Naive thymus-derived CD4-positive, alpha-beta T cell (primary cell): ENCODE results near the gene CTH. TPM values are rescaled to one million over a fixed set of nuclear protein-coding genes. Genes with fewer than 3 reads are reported as not detected.

Experiments used
- ATAC-seq: fragments of 150-1000 bp; cut with Tn5 transposase; 2 replicates; pipeline ENCODE4 v1.10.0; 2021; ENCODE audit warnings: mild to moderate bottlenecking, moderate library complexity
- CTCF ChIA-PET: fragments of 350-600 bp; sonication (Branson Sonifier 250); formaldehyde crosslinking; loops from one replicate; lab custom pipeline; 2021; ENCODE audit warnings: antibody characterized with exemption; lab: Charles Lee
- POLR2A ChIA-PET: fragments of 350-600 bp; sonication (Branson Sonifier 250); formaldehyde crosslinking; loops from one replicate; lab custom pipeline; 2021; ENCODE audit warnings: antibody characterized with exemption, inconsistent platforms; lab: Charles Lee
- DNase-seq, 9 donors: peaks; one replicate each; pipeline versions ENCODE4 v3.0.0 to v3.0.0-alpha.2; 2020 to 2022; ENCODE audit warnings: mixed read lengths in 1 of 9
- H3K27ac ChIP-seq: one replicate; pipeline ENCODE4 v1.7.0; 2013; ENCODE audit warnings: mild to moderate bottlenecking, low read depth, low read length, moderate library complexity
- H3K27me3 ChIP-seq, 2 donors: one replicate each; pipeline ENCODE4 v1.7.0; 2013; ENCODE audit warnings: low read length in 2 of 2, mild to moderate bottlenecking in 2 of 2, moderate library complexity in 2 of 2; ENCODE audit not compliant: control insufficient read depth in 2 of 2, insufficient read depth in 2 of 2
- H3K36me3 ChIP-seq, 3 experiments: 1 replicate in 2 of 3; 2 replicates in 1 of 3; pipeline ENCODE4 v1.7.0; 2013; ENCODE audit warnings: low read length in 3 of 3, mild to moderate bottlenecking in 3 of 3, moderate library complexity in 1 of 3; ENCODE audit not compliant: insufficient read depth in 3 of 3, control insufficient read depth in 2 of 3
- H3K4me1 ChIP-seq, 2 donors: one replicate each; pipeline ENCODE4 v1.7.0; 2013; ENCODE audit warnings: low read length in 2 of 2, mild to moderate bottlenecking in 2 of 2, moderate library complexity in 1 of 2; ENCODE audit not compliant: control insufficient read depth in 2 of 2, insufficient read depth in 2 of 2
- H3K4me3 ChIP-seq: 2 replicates; pipeline ENCODE4 v1.7.0; 2013; ENCODE audit warnings: mild to moderate bottlenecking, low read length
- H3K9me3 ChIP-seq, 3 experiments: 1 replicate in 2 of 3; 2 replicates in 1 of 3; pipeline ENCODE4 v1.7.0; 2013; ENCODE audit warnings: low read length in 3 of 3; ENCODE audit not compliant: control insufficient read depth in 2 of 3
- H3K27ac Mint-ChIP-seq, 9 donors: one replicate each; pipeline ENCODE4 v1.8.0; 2020 to 2022; ENCODE audit warnings: mixed read lengths in 9 of 9, mild to moderate bottlenecking in 8 of 9, moderate library complexity in 5 of 9, inconsistent platforms in 2 of 9
- H3K27me3 Mint-ChIP-seq, 5 donors: one replicate each; pipeline ENCODE4 v1.8.0; 2021 to 2022; ENCODE audit warnings: mixed read lengths in 5 of 5, mild to moderate bottlenecking in 1 of 5
- H3K36me3 Mint-ChIP-seq, 5 donors: one replicate each; pipeline ENCODE4 v1.8.0; 2020 to 2022; ENCODE audit warnings: mixed read lengths in 5 of 5, mild to moderate bottlenecking in 3 of 5, inconsistent platforms in 1 of 5
- H3K4me1 Mint-ChIP-seq, 7 donors: one replicate each; pipeline ENCODE4 v1.8.0; 2020 to 2022; ENCODE audit warnings: mixed read lengths in 7 of 7, mild to moderate bottlenecking in 3 of 7, inconsistent platforms in 1 of 7
- H3K4me3 Mint-ChIP-seq, 10 donors: one replicate each; pipeline ENCODE4 v1.8.0; 2020 to 2022; ENCODE audit warnings: mild to moderate bottlenecking in 10 of 10, mixed read lengths in 10 of 10, moderate library complexity in 6 of 10, inconsistent platforms in 2 of 10
- H3K9me3 Mint-ChIP-seq, 11 donors: one replicate each; pipeline ENCODE4 v1.8.0; 2020 to 2022; ENCODE audit warnings: mixed read lengths in 11 of 11, mild to moderate bottlenecking in 4 of 11, inconsistent platforms in 1 of 11, moderate library complexity in 1 of 11
- intact Hi-C, 2 donors: fragments of 100-400 bp; cut with micrococcal nuclease; formaldehyde crosslinking; loops; one replicate each; pipeline ENCODE4 v1.15.1; 2023
- polyA plus RNA-seq, 2 donors: library from polyadenylated mRNA; unstranded; fragments of 300-500 nt; fragmentation: Illumina TruSeq; gene quantifications; one replicate each; pipeline ENCODE4 v1.2.3, GENCODE V29; 2021
- total RNA-seq, 6 experiments: library from RNA in 5 of 6; stranded (reverse) in 5 of 6; gene quantifications; 1 replicate in 5 of 6; 2 replicates in 1 of 6; pipeline ENCODE4 v1.2.3 and lab custom pipeline; 2021 to 2026

The CTH gene
- total and polyA plus RNA-seq, 7 experiments from 2014 or later: 2.6 to 7.1 (median 3.5) TPM

DNA sequence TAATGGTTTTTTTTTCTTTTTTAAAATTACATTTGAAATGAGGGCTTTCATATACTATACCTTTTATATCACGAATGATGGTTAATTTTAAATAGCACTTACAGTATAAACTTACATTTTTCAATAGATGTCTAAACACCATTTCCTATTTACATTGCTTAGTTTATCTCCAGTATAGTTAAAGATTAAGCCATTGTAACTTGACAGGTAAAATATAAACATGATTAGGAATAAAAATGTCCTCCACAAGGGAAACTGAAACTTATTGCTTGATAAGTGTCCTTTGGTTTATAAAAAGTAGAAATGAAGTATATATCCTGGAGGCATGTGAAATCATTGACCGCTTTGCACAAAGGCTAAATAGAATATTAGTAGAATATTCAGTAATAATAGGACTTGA is 20.2 kb downstream of the CTH start:
- DNase-seq: no peak
- Mint-ChIP-seq H3K9me3 (no peaks in the 10 kb centered on the region), H3K27me3 (no peaks in the 10 kb centered on the region), H3K27ac (no peak overlapping the region), H3K4me1 (peaks cover 0 to 1% (median 0%) of the 10 kb centered on the region in 7 donors), H3K36me3 (peaks cover 7 to 45% (median 40%) of the 10 kb centered on the region in 5 donors), H3K4me3 (no peak overlapping the region)
- intact Hi-C loops: no loop called here
- Histone ChIP-seq H3K4me3 (no peak overlapping the region), H3K4me1 (no peaks in the 10 kb centered on the region), H3K9me3 (no peaks in the 10 kb centered on the region), H3K36me3 (no peaks in the 10 kb centered on the region), H3K27me3 (no peaks in the 10 kb centered on the region), H3K27ac (no peak overlapping the region)
- ChIA-PET POLR2A (no interaction called here), CTCF (interaction anchor here (0.6 kb wide), 1 partner anchor 82 kb away, joined by 3 read pairs; no protein-coding TSS in a partner anchor)
- ATAC-seq: no peak

DNA sequence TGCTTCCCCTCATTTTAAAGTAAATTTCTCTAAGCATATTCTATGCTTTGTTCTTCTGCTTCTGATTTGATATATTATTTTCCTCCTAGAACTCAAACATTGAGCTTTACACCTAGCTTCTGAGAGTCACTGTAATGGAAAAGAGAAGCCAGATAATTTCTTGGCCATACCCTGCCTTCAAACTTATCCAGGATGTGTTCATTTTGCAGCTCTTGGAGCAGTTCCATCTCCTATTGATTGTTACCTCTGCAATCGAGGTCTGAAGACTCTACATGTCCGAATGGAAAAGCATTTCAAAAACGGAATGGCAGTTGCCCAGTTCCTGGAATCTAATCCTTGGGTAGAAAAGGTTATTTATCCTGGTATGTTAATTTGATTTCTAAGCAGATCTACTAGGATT is 20.8 kb downstream of the CTH start:
- ATAC-seq (no peak), DNase-seq (no peak)
- Histone ChIP-seq H3K27me3 (no peaks in the 10 kb centered on the region), H3K4me1 (no peaks in the 10 kb centered on the region), H3K27ac (no peak overlapping the region), H3K9me3 (no peaks in the 10 kb centered on the region), H3K36me3 (no peaks in the 10 kb centered on the region), H3K4me3 (no peak overlapping the region)
- no peaks in the 10 kb centered on the region for H3K27me3 Mint-ChIP-seq
- H3K27ac Mint-ChIP-seq: peak overlapping the region in 1 of 9 donors; percentile 4
- no peaks in the 10 kb centered on the region for H3K9me3 Mint-ChIP-seq
- intact Hi-C loops: no loop called here
- CTCF ChIA-PET: interaction anchor here (0.6 kb wide), 1 partner anchor 82 kb away, joined by 3 read pairs; no protein-coding TSS in a partner anchor
- H3K4me1 Mint-ChIP-seq: no peaks in the 10 kb centered on the region
- POLR2A ChIA-PET: no interaction called here
- H3K4me3 Mint-ChIP-seq: no peak overlapping the region
- H3K36me3 Mint-ChIP-seq: peaks cover 7 to 45% (median 37%) of the 10 kb centered on the region in 5 donors

DNA sequence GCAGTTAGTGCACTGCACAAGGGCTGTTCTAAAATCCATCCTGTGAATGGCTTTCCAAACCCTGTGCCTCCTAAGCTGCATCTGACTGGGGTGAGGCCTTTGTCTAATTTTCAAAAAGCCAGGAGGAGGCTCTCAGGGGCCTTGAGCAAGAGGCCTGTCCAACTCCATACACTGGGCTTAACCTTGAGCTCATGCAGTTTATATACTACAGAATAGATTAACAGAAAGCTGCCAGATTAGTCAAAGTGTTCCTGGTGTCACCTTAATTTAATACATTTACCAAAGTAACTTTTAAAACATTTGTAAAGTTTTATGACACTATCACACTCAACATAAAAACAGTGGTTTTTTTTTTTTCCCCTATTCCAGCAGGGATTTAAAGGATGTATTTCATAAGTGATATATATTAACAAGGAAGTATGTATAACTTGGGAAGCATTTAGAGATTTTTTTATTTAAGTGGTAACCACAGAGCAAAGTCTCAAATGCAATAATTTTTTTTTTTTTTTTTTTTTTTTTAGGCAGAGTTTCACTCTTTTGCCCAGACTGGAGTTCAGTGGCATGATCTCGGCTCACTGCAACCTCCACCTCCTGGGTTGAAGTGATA is 23.3 kb downstream of the CTH start:
- DNase-seq (no peak), ATAC-seq (no peak)
- Histone ChIP-seq H3K4me1 (no peaks in the 10 kb centered on the region), H3K27me3 (no peaks in the 10 kb centered on the region), H3K36me3 (no peaks in the 10 kb centered on the region), H3K4me3 (no peak overlapping the region), H3K27ac (no peak overlapping the region), H3K9me3 (no peaks in the 10 kb centered on the region)
- peaks cover 5 to 52% (median 38%) of the 10 kb centered on the region in 5 donors for H3K36me3 Mint-ChIP-seq
- no peaks in the 10 kb centered on the region for H3K27me3 Mint-ChIP-seq
- ChIA-PET CTCF (no interaction called here), POLR2A (interaction anchor here (1.0 kb wide), 1 partner anchor 79 kb away, joined by 3 read pairs; no protein-coding TSS in a partner anchor)
- intact Hi-C loops: no loop called here
- H3K4me3 Mint-ChIP-seq: no peak overlapping the region
- no peak overlapping the region for H3K27ac Mint-ChIP-seq
- peaks cover 0 to 4% (median 0%) of the 10 kb centered on the region in 7 donors for H3K4me1 Mint-ChIP-seq
- no peaks in the 10 kb centered on the region for H3K9me3 Mint-ChIP-seq

DNA sequence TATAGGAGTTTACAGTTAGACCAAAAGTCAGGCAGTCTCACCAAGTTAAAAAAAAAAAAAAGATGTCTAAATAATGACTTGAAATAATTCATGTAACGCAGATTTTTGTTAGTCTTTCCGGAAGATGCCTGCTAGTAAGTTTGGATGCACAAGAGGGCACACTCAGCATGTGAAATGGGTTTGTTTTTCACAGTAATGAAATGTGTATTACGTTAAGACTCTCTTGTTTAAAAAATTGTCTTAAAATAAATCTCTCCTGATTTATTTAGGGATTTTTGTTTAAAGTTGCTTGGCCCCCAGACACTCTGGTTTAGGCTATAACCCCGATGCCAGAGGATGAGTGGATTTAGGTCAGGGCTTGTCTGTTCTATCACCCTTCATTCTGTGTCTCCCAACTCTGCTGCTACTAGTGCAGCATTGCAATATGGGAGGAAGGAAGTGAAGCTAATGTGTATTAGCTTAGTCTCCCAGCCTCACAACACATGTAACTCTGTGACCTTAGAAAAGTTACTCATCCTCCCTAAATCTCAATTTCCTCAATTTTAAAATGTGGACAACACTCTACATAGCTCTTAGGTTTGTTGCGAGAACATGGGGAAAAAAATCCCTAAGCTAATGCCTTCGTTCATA is 25.7 kb downstream of the CTH start:
- Histone ChIP-seq H3K4me1 (no peaks in the 10 kb centered on the region), H3K4me3 (no peak overlapping the region), H3K36me3 (no peaks in the 10 kb centered on the region), H3K9me3 (no peaks in the 10 kb centered on the region), H3K27me3 (no peaks in the 10 kb centered on the region), H3K27ac (no peak overlapping the region)
- intact Hi-C loops: no loop called here
- Mint-ChIP-seq H3K27me3 (no peaks in the 10 kb centered on the region), H3K9me3 (no peaks in the 10 kb centered on the region), H3K4me1 (peaks cover 0 to 9% (median 0%) of the 10 kb centered on the region in 7 donors), H3K4me3 (no peak overlapping the region), H3K27ac (no peak overlapping the region), H3K36me3 (peaks cover 8 to 57% (median 29%) of the 10 kb centered on the region in 5 donors)
- no peak for DNase-seq
- CTCF ChIA-PET: no interaction called here
- POLR2A ChIA-PET: no interaction called here
- ATAC-seq: no peak

DNA sequence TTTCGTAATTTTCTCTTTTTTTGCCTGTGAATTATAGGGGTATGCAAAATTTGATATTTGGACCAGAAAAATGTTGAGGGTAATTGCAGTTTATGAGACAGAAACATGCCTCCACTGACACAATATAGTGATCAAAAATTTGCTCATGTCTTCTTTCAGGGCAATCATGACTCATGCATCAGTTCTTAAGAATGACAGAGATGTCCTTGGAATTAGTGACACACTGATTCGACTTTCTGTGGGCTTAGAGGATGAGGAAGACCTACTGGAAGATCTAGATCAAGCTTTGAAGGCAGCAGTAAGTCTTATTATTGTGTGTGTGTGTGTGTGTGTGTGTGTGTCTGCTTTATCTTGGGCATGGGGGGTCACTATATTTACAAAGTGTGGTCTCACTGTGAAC is 27.5 kb downstream of the CTH start:
- Histone ChIP-seq H3K9me3 (no peaks in the 10 kb centered on the region), H3K36me3 (no peaks in the 10 kb centered on the region), H3K4me3 (no peak overlapping the region), H3K4me1 (no peaks in the 10 kb centered on the region), H3K27ac (no peak overlapping the region), H3K27me3 (no peaks in the 10 kb centered on the region)
- ChIA-PET CTCF (interaction anchor here (0.6 kb wide), 1 partner anchor 20 kb away, joined by 3 read pairs; no protein-coding TSS in a partner anchor), POLR2A (no interaction called here)
- Mint-ChIP-seq H3K4me3 (no peak overlapping the region), H3K4me1 (peaks cover 0 to 9% (median 0%) of the 10 kb centered on the region in 7 donors), H3K9me3 (no peaks in the 10 kb centered on the region), H3K27me3 (no peaks in the 10 kb centered on the region), H3K27ac (no peak overlapping the region), H3K36me3 (peaks cover 4 to 41% (median 14%) of the 10 kb centered on the region in 5 donors)
- ATAC-seq (no peak), DNase-seq (no peak)
- intact Hi-C loops: no loop called here

DNA sequence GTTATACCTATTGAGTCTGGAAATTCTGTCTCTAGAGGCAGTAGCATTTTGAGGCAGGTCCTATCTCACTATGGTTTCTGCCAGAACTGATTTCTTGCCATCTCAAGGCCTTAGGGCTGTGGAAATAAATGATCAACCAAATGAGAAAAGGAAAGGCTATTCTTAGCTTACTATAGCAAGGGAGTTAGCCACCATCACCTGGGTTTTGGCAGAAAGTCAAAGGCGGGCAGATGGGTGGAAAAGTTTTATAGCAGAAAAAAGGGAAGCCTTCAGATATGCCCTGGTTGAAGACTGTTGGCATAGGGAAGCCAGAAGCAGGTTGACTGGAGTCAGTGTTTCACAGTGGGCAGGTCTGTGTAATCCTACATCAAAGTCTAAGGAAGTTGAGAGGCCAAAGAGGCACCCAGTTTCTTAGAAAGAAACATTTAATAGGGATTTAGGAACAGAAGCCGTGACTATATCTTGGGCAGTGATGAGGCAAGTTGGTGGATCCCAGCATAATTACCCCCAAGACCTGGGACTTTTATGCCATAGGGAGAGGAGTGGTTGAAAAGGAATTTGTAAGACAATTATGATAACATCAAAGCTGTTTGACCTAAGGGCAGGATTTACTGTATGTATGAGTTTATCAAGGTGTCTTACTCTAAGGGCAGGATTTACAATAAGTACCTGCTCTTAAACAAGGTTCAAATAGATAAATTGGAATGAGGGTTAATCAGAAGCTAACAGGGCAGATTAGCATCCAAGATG is 29.7 kb downstream of the CTH start:
- Histone ChIP-seq H3K4me3 (no peak overlapping the region), H3K27ac (no peak overlapping the region), H3K4me1 (no peaks in the 10 kb centered on the region), H3K9me3 (no peaks in the 10 kb centered on the region), H3K36me3 (no peaks in the 10 kb centered on the region), H3K27me3 (no peaks in the 10 kb centered on the region)
- Mint-ChIP-seq H3K36me3 (peaks cover 0 to 30% (median 6%) of the 10 kb centered on the region in 5 donors), H3K4me3 (no peak overlapping the region), H3K9me3 (no peaks in the 10 kb centered on the region), H3K27ac (no peak overlapping the region), H3K27me3 (no peaks in the 10 kb centered on the region), H3K4me1 (peaks cover 0 to 9% (median 0%) of the 10 kb centered on the region in 7 donors)
- no peak for ATAC-seq
- ChIA-PET POLR2A (no interaction called here), CTCF (interaction anchor here (0.5 kb wide), 1 partner anchor 1626 kb away, joined by 3 read pairs; no protein-coding TSS in a partner anchor)
- intact Hi-C loops: no loop called here
- no peak for DNase-seq
